SKM-1 treated with dmso at 0.1 percent for 144 hours (cell line): ENCODE results near the gene RET.
"Not testable (repeated sequence)": the region's sequence is repeated elsewhere in the genome, so short reads cannot be mapped to it uniquely, and the experiment has no call there.

Experiments used
- DNase-seq: peaks from one replicate; lab custom pipeline; 2025; ENCODE audit not compliant: unreplicated experiment; lab: John Stamatoyannopoulos, UW

The RET gene

GRCh38 chr10:43132867-43133787, 56.3 kb downstream of the RET start:
- DNase-seq: no peak

- no peak for DNase-seq
These were observed 57.4 kb downstream of the RET start for GRCh38 chr10:43134126-43134905.

GRCh38 chr10:43135064-43135463, 58.2 kb downstream of the RET start:
- no peak for DNase-seq

- DNase-seq: no peak
These were observed 58.8 kb downstream of the RET start for GRCh38 chr10:43135656-43136055.

GRCh38 chr10:43136432-43136831, 59.6 kb downstream of the RET start:
- DNase-seq: no peak

GRCh38 chr10:43136995-43137716, 60.3 kb downstream of the RET start:
- DNase-seq: no peak

- DNase-seq: no peak
These were observed 60.8 kb downstream of the RET start for GRCh38 chr10:43137717-43138020.

GRCh38 chr10:43138021-43138756, 61.3 kb downstream of the RET start, which contains the start of gene CSGALNACT2:
CSGALNACT2 (plus strand) TSS chr10:43138445; CDS start chr10:43155150, 16,705 bp downstream.
- DNase-seq: peak; percentile 78

- DNase-seq: peak; percentile 22
These were observed 61.9 kb downstream of the RET start for GRCh38 chr10:43138757-43139241.

- DNase-seq: no peak
These were observed 64.6 kb downstream of the RET start for GRCh38 chr10:43141421-43141820.

- no peak for DNase-seq
These were observed 68.4 kb downstream of the RET start for GRCh38 chr10:43145311-43145710.

- DNase-seq: not testable (repeated sequence)
These were observed 69.1 kb downstream of the RET start for GRCh38 chr10:43145936-43146335.

- no peak for DNase-seq
These were observed 74.5 kb downstream of the RET start for GRCh38 chr10:43151371-43151770.

GRCh38 chr10:43153901-43154300, 77.0 kb downstream of the RET start:
- no peak for DNase-seq

- DNase-seq: no peak
These were observed 78.4 kb downstream of the RET start for GRCh38 chr10:43155221-43155620.

- DNase-seq: no peak
These were observed 78.9 kb downstream of the RET start for GRCh38 chr10:43155741-43156140.

GRCh38 chr10:43156590-43157341, 79.9 kb downstream of the RET start:
- no peak for DNase-seq

GRCh38 chr10:43158636-43159035, 81.8 kb downstream of the RET start:
- no peak for DNase-seq

- peak; percentile 41 for DNase-seq
These were observed 83.4 kb downstream of the RET start for GRCh38 chr10:43160046-43160920.
